Neural progenitor cell (in vitro differentiated cells): ENCODE measurements around the gene CTDSPL2.
"Not testable (repeated sequence)": the region's sequence is repeated elsewhere in the genome, so short reads cannot be mapped to it uniquely, and the experiment has no call there.

Experiments used
- EZH2 ChIP-seq: fragments of 200-600 bp; sonication (generic); IDR thresholded peaks from 2 replicates; pipeline ENCODE4 v1.6.1; 2017; ENCODE audit warnings: antibody characterized with exemption, mild to moderate bottlenecking, moderate library complexity
- EZH2phosphoT487 ChIP-seq: fragments of 200-600 bp; sonication (generic); IDR thresholded peaks from 2 replicates; pipeline ENCODE4 v1.6.1; 2017; ENCODE audit warnings: antibody characterized with exemption
- TF ChIP-seq, protein P1 (sequence below): fragments of 200-600 bp; sonication (generic); IDR thresholded peaks from 2 replicates; pipeline ENCODE4 v1.5.1; 2017; ENCODE audit warnings: antibody characterized with exemption, mild to moderate bottlenecking

DNA sequence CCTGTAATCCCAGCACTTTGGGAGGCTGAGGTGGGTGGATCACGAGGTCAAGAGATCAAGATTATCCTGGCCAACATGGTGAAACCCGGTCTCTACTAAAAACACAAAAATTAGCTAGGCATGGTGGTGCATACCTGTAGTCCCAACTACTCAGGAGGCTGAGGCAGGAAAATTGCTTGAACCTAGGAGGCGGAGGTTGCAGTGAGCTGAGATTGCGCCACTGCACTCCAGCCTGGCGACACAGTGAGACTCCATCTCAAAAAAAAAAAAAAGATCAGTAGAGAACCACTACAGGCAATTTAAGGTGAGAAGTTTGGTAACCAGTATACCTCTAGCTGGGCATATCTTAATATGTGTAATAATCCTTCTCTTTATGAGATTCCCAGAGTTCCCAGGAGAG, 117.3 kb downstream of the CTDSPL2 start:
- TF ChIP-seq, protein P1, sequence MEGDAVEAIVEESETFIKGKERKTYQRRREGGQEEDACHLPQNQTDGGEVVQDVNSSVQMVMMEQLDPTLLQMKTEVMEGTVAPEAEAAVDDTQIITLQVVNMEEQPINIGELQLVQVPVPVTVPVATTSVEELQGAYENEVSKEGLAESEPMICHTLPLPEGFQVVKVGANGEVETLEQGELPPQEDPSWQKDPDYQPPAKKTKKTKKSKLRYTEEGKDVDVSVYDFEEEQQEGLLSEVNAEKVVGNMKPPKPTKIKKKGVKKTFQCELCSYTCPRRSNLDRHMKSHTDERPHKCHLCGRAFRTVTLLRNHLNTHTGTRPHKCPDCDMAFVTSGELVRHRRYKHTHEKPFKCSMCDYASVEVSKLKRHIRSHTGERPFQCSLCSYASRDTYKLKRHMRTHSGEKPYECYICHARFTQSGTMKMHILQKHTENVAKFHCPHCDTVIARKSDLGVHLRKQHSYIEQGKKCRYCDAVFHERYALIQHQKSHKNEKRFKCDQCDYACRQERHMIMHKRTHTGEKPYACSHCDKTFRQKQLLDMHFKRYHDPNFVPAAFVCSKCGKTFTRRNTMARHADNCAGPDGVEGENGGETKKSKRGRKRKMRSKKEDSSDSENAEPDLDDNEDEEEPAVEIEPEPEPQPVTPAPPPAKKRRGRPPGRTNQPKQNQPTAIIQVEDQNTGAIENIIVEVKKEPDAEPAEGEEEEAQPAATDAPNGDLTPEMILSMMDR: not testable (repeated sequence)
- not testable (repeated sequence) for TF ChIP-seq EZH2, EZH2phosphoT487
